ENCODE results near the gene S1PR3. TPM values are rescaled to one million over a fixed set of nuclear protein-coding genes. Genes with fewer than 3 reads are reported as not detected.
A peak's percentile ranks its signal among the peaks of the same experiment; 100 is the strongest.

Gene S1PR3
- total and polyA plus RNA-seq, 9 of the 15 experiments (the other 6 are each of a cell fraction or from before 2014, with no cell fraction given), result 0.03 to 2.0 (median 0.29) TPM

GRCh38 chr9:89021154-89021803 lies 30.0 kb downstream of the S1PR3 start (continued):
- TF ChIP-seq PBX2 (CRISPR knock-in tag; IDR thresholded peaks at IDR 0.05; ENCODE audit: low read depth), result no peak
- TF ChIP-seq PBX2 (tag; conservative IDR thresholded peaks at IDR 0.05; ENCODE audit: low read depth), result no peak
- no peak for TF ChIP-seq TBL1XR1 (IDR thresholded peaks at IDR 0.05; ENCODE audit: low read length in 2 of 2)
- no peak for TF ChIP-seq CC2D1A (IDR thresholded peaks at IDR 0.05)
- no peak for TF ChIP-seq ZNF354B (CRISPR knock-in tag; IDR thresholded peaks at IDR 0.05)
- 0 out of 2 replicates have a peak, but pooled peaks have one; percentile 21 for TF ChIP-seq JUND (IDR thresholded peaks at IDR 0.05; ENCODE audit: borderline replicate concordance, low read depth, low read length)
- TF ChIP-seq JUND (tag; IDR thresholded peaks at IDR 0.05; ENCODE audit: borderline replicate concordance, low read depth, low read length), result no peak; the same call in 2 of the 3 replicates
- TF ChIP-seq IRF1 (CRISPR knock-in tag; IDR thresholded peaks at IDR 0.05; ENCODE audit: borderline replicate concordance), result no peak
- no peak for TF ChIP-seq ETV6 (IDR thresholded peaks at IDR 0.05; ENCODE audit: borderline replicate concordance in 1 of 2, low read depth in 2 of 2, low read length in 1 of 2)
- no peak for TF ChIP-seq ETV6 (CRISPR knock-in tag; IDR thresholded peaks at IDR 0.05; ENCODE audit: borderline replicate concordance)
- TF ChIP-seq ZNF584 (CRISPR knock-in tag; IDR thresholded peaks at IDR 0.05; ENCODE audit: low read depth), result no peak
- no peak for TF ChIP-seq ZNF445 (CRISPR knock-in tag; IDR thresholded peaks at IDR 0.05; ENCODE audit: low read depth)
- no peak for TF ChIP-seq SNRNP70 (optimal IDR thresholded peaks at IDR 0.05; ENCODE audit: low read depth, low read length)
- TF ChIP-seq MEIS2 (IDR thresholded peaks at IDR 0.05; ENCODE audit: partially characterized antibody), result peak; percentile 26
- no peak for TF ChIP-seq CREB3 (tag; conservative IDR thresholded peaks at IDR 0.05; ENCODE audit: low read depth)
- TF ChIP-seq NFYB (IDR thresholded peaks at IDR 0.05; ENCODE audit: extremely low read depth, insufficient read length), result no peak
- TF ChIP-seq ARID1B (IDR thresholded peaks at IDR 0.05), result no peak
- TF ChIP-seq UBTF (IDR thresholded peaks at IDR 0.05; ENCODE audit: borderline replicate concordance in 1 of 2, low read depth in 2 of 2, low read length in 2 of 2), result no peak
